HG03139 (cell line): ENCODE results near the gene ANKRD49.
A peak's percentile ranks its signal among the peaks of the same experiment; 100 is the strongest.
"Not testable (repeated sequence)": the region's sequence is repeated elsewhere in the genome, so short reads cannot be mapped to it uniquely, and the experiment has no call there.

Experiments
- ATAC-seq: cut with Tn5 transposase; IDR thresholded peaks from one replicate; pipeline ENCODE4 v1.9.1; 2021; ENCODE audit not compliant: unreplicated experiment

The ANKRD49 gene

DNA sequence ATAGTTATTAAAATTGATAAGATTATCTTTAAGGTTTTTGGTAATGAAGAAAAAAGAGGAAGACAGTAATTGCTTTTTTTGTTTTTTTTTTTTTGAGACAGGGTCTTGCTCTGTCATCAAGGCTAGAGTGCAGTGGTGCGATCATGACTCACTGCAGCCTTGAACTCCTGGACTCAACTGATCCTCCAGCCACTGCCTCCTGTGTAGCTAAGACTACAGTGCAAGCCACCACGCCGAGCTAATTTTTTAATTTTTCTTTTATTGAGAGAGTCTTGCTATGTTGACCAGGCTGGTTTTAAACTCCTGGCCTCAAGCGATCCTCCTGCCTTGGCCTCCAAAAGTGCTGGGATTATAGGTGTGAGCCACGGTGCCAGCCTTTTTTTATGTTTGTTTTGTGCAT, 12.7 kb downstream of the ANKRD49 start:
- not testable (repeated sequence) for ATAC-seq

GRCh38 chr11:94507485-94507884, 13.7 kb downstream of the ANKRD49 start:
- no peak for ATAC-seq

GRCh38 chr11:94511932-94512781, 18.4 kb downstream of the ANKRD49 start, which contains the start of gene C11orf97:
Gene C11orf97 (plus strand): TSS chr11:94512461. CDS start chr11:94512529, 68 bp downstream.
- ATAC-seq: peak; percentile 81

- ATAC-seq: no peak
These were observed 19.3 kb downstream of the ANKRD49 start for GRCh38 chr11:94513091-94513490.

GRCh38 chr11:94515398-94515797, 21.6 kb downstream of the ANKRD49 start:
- ATAC-seq: no peak

DNA sequence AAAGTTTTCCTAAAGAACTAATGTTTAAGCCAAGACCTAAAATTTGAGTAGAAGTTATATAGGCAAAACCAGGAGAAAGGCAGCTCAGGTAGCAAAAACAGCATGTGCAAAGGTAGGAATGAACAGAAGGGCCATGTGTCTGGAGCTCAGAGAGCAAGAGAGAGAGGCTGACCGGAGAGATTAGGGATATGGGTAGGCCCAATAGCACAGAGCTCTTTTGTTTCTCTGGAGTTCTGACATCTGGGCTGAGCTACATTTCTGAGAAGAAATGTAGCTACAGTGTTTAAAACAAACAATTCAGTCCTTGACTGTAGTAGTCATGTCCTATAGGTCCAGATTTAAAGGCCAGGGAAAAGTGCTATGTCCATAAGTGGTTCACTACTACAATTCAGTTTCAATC, 22.9 kb downstream of the ANKRD49 start:
- no peak for ATAC-seq

GRCh38 chr11:94518300-94518699, 24.5 kb downstream of the ANKRD49 start:
- no peak for ATAC-seq

DNA sequence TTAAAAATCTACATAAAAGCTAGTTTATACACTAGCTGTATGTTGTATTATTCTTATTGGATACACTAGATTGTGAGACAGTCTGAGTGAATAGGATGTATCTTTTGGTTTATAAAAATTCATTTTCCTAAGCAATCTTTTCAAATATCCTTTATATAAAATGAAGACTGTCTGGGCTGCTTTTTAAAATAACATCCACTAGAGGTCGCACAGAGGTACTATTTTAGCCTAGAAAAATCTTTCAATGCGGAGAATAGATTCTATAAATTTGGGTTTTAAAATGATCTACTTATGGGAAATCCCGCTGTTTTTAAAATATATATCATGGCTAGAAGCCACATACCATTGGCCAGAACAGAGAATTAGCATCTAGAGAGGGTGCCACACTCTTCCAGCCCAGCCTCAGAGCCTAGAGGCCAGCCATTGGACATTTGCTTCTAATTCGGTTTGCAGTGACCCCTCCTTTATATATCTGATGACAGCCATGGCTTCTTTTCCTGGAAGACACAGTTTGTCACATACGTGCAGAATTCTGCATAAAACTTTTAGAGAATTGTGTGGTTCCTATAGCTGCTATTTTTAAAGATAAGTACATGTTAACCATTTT, 25.8 kb downstream of the ANKRD49 start:
- no peak for ATAC-seq

DNA sequence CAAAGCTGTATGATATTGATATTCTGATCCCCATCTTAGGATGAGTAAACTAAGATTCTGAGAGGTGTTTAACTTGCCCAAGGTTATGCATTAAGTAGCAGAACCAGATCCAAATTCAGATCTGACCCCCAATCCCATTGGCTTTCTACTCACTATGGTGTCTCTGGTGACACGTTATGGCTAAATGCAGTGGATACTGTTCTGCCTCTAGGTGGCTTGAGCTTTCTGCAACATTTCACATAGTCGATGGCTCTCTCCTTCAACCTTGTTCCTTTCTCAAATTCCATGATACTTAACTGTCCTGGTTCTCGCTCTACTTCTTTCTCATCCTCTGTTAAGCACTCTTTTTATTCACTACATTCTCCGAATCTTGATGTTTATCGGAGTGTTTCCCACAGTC, 27.9 kb downstream of the ANKRD49 start:
- no peak for ATAC-seq

- no peak for ATAC-seq
These were observed 30.6 kb downstream of the ANKRD49 start for GRCh38 chr11:94524341-94524740.

GRCh38 chr11:94525546-94526324, 32.0 kb downstream of the ANKRD49 start:
- ATAC-seq: no peak

DNA sequence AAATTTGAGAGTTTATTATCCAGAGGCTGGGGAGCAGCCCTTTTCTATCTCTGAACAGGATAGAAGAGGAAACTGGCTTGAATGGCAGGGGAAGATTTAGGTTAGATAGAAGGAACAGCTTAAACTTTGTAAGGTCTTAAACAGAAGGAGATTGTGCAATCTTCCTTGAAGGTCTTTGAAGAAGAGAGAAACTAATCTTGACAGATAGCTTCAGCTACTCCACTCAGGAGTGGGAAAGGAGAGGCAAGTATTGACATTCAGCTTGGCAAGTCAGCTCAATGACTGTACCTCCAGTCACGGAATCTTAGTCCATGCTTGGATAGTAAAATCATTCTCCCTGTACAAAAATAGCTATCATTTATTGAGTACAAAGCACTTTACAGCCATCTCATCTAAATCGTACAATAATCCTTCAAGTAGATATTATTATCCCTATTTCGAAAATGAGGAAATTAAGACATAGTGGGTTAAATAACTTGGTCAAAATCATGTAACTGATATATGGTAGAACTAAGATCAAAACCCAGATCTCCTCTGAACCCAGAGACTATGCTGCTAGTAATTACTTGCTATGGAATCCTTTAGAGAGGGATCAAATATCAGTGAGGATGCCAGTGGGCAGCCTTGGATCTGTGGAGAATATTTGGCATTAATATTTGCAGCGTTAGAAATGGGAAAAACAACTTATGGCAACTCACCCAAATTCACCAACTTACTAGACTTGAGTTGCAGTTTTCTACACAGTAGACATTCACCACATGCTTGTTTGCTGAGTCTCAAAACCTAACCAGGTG, 33.1 kb downstream of the ANKRD49 start:
- no peak for ATAC-seq

DNA sequence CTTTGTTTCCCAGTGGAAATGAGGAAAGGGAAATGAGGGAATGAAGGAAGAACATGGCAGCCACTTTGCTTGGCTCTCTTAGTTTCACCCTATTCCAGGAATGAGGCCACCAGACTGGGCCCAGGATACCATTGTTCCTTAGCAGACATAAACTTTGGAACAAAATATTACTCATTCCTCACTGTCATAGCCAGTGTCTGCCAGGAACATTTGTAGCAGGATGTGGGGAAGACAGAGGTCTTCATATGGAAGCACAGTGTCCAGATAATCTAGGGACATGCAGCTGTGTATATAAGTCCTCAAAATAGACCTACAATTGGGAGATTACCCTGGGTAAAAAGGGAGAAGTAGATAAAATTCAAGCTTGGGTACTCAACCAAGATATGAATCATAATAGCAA, 34.8 kb downstream of the ANKRD49 start:
- no peak for ATAC-seq

GRCh38 chr11:94532211-94532610, 38.4 kb downstream of the ANKRD49 start:
- no peak for ATAC-seq

GRCh38 chr11:94533206-94533605, 39.4 kb downstream of the ANKRD49 start:
- ATAC-seq: no peak

GRCh38 chr11:94533696-94534630, 40.2 kb downstream of the ANKRD49 start:
- ATAC-seq: no peak

DNA sequence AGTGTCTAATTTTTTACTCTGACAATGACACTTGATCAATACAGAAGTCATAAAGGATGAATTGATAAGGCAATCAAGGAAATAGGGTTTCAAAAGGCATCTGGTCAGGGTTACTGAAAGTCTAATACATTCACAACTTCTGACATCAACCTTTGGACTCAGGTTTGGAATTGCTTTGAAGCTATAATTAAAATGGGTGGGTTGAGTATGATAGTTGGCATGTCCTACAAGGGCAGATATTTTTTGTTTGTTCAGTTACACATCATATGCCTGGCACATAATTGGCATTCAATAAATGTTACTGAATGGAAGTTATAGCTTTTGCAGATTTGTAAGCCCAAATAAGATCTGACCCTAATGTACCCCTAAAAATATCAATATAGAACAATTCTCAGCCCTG, 42.6 kb downstream of the ANKRD49 start:
- no peak for ATAC-seq

DNA sequence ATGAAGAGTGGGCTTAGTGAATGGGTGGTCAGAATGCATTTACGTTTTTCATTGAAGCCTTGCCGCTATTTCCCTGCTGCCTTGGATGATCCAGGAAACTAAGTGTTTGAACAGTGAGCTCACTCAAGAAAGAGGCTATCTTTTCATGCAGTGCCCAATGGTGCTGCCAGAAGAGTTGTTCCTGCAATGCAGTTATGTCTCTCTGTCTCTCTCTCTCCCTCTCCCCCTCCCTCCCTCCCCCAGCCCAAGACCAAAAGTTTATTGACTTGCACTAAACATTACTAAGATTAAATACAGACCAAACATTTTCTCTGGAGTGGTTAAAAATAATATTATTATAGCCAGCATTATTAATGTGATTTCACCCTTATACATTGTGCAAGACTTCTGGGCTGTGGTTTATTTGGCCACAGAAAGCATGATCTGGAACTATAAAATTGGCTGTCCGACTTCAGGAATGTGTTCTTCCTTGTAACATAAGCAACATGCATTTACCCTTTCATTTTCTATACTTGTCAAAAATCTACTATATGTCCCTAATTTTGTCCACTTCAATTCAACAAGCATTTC, 43.3 kb downstream of the ANKRD49 start:
- ATAC-seq: no peak

- no peak for ATAC-seq
These were observed 45.6 kb downstream of the ANKRD49 start for GRCh38 chr11:94539420-94539819.
